Measurements from ENCODE around the gene EDN2.

The EDN2 gene

GRCh38 chr1:41435570-41436178 lies 48.8 kb downstream of the EDN2 start:
- DNase-seq, result no peak

- no peak for DNase-seq
These were observed 49.6 kb downstream of the EDN2 start for GRCh38 chr1:41434748-41435449.

GRCh38 chr1:41434306-41434705 lies 50.2 kb downstream of the EDN2 start:
- DNase-seq, result no peak

- DNase-seq, result no peak
These were observed 51.0 kb downstream of the EDN2 start for GRCh38 chr1:41433501-41433900.

GRCh38 chr1:41432481-41433280 lies 51.8 kb downstream of the EDN2 start:
- no peak for DNase-seq

GRCh38 chr1:41431490-41432350 lies 52.8 kb downstream of the EDN2 start:
- DNase-seq, result no peak

- no peak for DNase-seq
These were observed 53.9 kb downstream of the EDN2 start for GRCh38 chr1:41430582-41430981.

GRCh38 chr1:41430069-41430468 lies 54.4 kb downstream of the EDN2 start:
- no peak for DNase-seq

- no peak for DNase-seq
These were observed 54.8 kb downstream of the EDN2 start for GRCh38 chr1:41429641-41430035.
